Natural killer cell treated with Interleukin-12 subunit alpha and Interleukin-12 subunit beta and Interleukin-15 and Interleukin-18, amount 100 ng/mL, for 72 hours (primary cell): Measurements from ENCODE around the gene TBC1D25. TPM values are rescaled to one million over a fixed set of nuclear protein-coding genes. Genes with fewer than 3 reads are reported as not detected.

Source experiments
- ATAC-seq, 2 donors: fragments of 150-1000 bp; cut with Tn5 transposase in 1 of 2; sonication (Bioruptor Pico), chemical (Tn5 transposase) in 1 of 2; 2 replicates each; pipeline ENCODE4 v1.10.0; 2021
- DNase-seq: peaks from one replicate; pipeline ENCODE4 v3.0.0; 2022; ENCODE audit warnings: low spot score
- H3K27ac Mint-ChIP-seq, 2 donors: 1 replicate in 1 of 2; 2 replicates in 1 of 2; pipeline ENCODE4 v1.8.0; 2022; ENCODE audit warnings: mixed read lengths in 2 of 2, mild to moderate bottlenecking in 1 of 2, moderate library complexity in 1 of 2
- H3K27me3 Mint-ChIP-seq, 2 donors: 1 replicate in 1 of 2; 2 replicates in 1 of 2; pipeline ENCODE4 v1.8.0; 2022; ENCODE audit warnings: mixed read lengths in 2 of 2
- H3K36me3 Mint-ChIP-seq: one replicate; pipeline ENCODE4 v1.8.0; 2022; ENCODE audit warnings: mixed read lengths
- H3K4me1 Mint-ChIP-seq, 2 donors: 1 replicate in 1 of 2; 2 replicates in 1 of 2; pipeline ENCODE4 v1.8.0; 2022; ENCODE audit warnings: low read depth in 2 of 2, mixed read lengths in 2 of 2, mild to moderate bottlenecking in 1 of 2
- H3K4me3 Mint-ChIP-seq: one replicate; pipeline ENCODE4 v1.8.0; 2022; ENCODE audit warnings: mixed read lengths
- H3K9me3 Mint-ChIP-seq: 2 replicates; pipeline ENCODE4 v1.8.0; 2022; ENCODE audit warnings: mixed read lengths
- total RNA-seq, 2 donors: library from RNA; stranded (reverse); gene quantifications; one replicate each; pipeline ENCODE4 v1.2.3, GENCODE V29; 2022

The TBC1D25 gene
- total RNA-seq, 2 donors from 2014 or later: 31.8 to 37.0 TPM

DNA sequence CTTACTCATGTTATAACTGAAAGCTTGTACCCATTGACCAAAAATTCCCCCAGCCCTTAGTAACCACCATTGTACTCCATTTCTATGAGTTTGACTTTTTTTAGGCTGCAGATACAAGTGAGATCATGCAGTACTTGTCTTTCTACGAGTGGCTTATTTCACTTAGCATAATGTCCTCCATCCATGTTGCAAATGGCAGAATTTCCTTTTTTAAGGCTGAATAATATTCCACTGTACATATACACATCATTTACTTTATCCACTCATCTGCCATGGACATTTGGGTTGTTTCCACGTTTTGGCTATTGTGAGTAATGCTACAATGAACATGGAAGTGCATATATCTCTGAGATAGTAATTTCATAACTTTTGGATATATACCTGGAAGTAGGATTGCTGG is 45.2 kb downstream of the TBC1D25 start:
- Mint-ChIP-seq H3K27ac (no peak overlapping the region), H3K4me3 (no peak overlapping the region), H3K36me3 (peaks cover 3% of the 10 kb centered on the region), H3K27me3 (peaks cover 0 to 4% of the 10 kb centered on the region in 2 donors), H3K4me1 (peaks cover 0 to 3% of the 10 kb centered on the region in 2 donors), H3K9me3 (no peaks in the 10 kb centered on the region)
- ATAC-seq: no peak
- no peak for DNase-seq

DNA sequence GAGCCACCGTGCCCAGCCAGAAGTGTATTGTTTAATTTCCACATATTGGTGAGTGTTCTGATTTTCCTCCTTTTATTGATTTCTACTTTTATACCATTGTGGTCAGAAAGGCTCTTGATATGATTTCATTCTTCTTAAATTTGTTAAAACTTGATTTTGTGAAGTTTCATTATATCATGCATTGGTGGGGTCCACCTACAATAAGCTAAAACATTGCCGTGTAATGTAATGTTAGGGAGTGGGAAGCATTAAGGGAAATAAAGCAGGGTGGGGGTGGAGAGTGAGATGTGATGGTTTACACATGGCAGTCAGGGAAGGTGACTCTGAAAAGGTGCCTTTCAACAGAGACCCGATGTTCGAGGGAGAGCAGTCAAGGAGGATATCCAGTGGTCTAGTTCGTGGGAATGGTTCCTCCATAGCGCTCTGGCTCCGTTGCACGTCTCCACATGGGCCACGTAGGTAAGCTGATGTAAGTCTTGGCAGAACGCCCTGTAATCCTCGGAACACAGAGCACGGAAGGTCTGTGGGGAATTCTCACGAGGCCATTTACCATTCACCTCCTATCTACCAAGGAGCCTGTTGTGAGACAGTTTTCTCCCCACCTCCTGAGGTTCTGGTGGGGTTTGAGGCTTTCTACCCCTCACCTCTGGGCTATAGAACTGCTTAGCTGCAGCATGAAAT is 50.1 kb downstream of the TBC1D25 start:
- H3K36me3 Mint-ChIP-seq: no peaks in the 10 kb centered on the region
- DNase-seq (no peak), ATAC-seq (no peak)
- H3K27me3 Mint-ChIP-seq: peaks cover 0 to 6% of the 10 kb centered on the region in 2 donors
- no peak overlapping the region for H3K4me3 Mint-ChIP-seq
- H3K27ac Mint-ChIP-seq: no peak overlapping the region
- no peaks in the 10 kb centered on the region for H3K4me1 Mint-ChIP-seq
- no peaks in the 10 kb centered on the region for H3K9me3 Mint-ChIP-seq

DNA sequence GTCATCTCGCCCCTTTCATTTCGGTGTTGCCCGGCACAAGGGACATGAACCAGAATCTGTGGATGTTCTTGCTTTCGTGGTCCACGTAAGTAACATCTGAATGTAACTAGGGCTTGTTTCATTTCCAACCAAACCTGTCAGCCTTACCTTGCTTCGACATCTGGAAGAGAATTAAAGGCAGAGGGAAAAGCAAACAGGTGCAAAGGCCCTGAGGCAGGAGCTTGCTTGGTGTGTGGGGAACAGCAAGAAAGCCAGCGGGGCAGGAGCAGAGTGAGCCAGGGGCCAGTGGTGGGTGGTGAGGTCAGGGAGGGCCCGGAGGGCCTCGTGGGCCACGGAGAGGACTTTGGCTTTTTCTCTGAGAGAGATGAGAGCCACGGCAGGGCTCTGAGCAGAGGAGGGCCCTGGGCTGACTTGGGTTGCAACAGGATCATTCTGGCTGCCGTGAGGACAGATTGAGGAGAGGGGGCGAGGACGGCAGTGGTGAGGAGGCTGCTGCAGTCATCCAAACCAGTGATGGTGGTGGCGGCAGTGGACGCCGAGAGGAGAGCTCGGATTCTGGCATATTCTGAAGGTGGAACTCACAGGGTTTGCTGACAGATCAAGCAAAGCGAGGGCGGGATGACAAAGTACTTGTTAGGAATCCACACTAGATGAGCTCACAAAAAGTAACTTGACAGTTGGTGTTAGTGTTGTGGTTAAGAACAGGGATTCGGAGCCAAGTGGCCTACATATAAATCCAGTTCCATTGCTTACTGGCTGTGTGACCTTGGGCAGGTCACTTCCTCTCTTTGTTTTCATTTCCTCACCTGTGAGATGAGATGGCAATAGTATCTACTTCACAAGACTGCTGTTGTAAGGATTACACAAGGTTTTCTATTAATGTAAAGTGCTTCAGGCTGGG is 50.9 kb downstream of the TBC1D25 start:
- no peak for ATAC-seq
- H3K9me3 Mint-ChIP-seq: no peaks in the 10 kb centered on the region
- no peak overlapping the region for H3K4me3 Mint-ChIP-seq
- H3K27ac Mint-ChIP-seq: no peak overlapping the region
- peaks cover 0 to 6% of the 10 kb centered on the region in 2 donors for H3K27me3 Mint-ChIP-seq
- no peaks in the 10 kb centered on the region for H3K36me3 Mint-ChIP-seq
- no peaks in the 10 kb centered on the region for H3K4me1 Mint-ChIP-seq
- no peak for DNase-seq

DNA sequence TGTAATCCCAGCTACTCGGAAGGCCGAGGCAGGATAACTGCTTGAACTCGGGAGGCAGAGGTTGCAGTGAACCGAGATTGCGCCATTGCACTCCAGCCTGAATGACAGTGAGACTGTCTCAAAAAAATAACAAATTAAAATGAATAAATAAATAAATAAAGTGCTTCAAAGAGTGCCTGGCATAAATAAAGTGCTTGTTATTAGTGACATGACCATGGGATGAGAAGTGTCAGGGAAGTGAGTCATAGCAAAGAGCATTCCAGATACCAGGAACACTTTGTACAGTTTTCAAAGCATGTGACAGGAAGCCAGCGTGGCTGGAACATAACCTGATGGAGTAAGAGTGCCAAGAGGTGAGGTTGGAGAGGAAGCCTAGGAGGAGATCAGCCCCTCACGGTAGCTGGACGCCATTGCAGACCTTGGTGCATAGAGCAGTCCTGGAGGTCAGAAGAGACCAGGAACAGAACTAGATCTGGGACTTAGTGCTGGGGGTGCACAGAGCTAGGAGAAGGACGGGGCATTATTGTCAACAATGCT is 51.8 kb downstream of the TBC1D25 start:
- Mint-ChIP-seq H3K4me1 (no peaks in the 10 kb centered on the region), H3K36me3 (no peaks in the 10 kb centered on the region), H3K27ac (no peak overlapping the region), H3K4me3 (no peak overlapping the region), H3K27me3 (peaks cover 0 to 6% of the 10 kb centered on the region in 2 donors), H3K9me3 (no peaks in the 10 kb centered on the region)
- DNase-seq (no peak), ATAC-seq (no peak)

DNA sequence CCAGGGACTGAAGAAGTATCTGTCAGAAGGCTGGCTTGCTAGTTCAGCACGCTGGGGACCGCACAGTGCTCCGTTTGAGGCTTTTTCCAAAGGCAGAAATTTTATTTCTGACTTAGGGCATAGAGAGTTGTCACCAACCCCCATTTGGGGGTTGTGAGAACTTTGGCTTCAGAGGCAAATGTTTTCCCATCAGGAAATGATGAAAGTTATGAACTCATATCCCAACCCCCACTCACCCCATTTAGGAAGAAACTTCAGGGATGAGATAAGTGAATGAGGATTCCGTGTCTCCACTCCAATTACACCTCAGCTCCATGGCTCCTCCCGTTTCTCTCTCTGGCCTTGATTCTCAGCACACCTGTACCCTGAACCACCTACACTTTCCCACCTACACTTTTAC is 53.5 kb downstream of the TBC1D25 start:
- no peak overlapping the region for H3K4me3 Mint-ChIP-seq
- DNase-seq (no peak), ATAC-seq (no peak)
- H3K27ac Mint-ChIP-seq: no peak overlapping the region
- no peaks in the 10 kb centered on the region for H3K9me3 Mint-ChIP-seq
- no peaks in the 10 kb centered on the region for H3K36me3 Mint-ChIP-seq
- H3K4me1 Mint-ChIP-seq: peaks cover 7% of the 10 kb centered on the region in 2 donors
- H3K27me3 Mint-ChIP-seq: peaks cover 0 to 6% of the 10 kb centered on the region in 2 donors

DNA sequence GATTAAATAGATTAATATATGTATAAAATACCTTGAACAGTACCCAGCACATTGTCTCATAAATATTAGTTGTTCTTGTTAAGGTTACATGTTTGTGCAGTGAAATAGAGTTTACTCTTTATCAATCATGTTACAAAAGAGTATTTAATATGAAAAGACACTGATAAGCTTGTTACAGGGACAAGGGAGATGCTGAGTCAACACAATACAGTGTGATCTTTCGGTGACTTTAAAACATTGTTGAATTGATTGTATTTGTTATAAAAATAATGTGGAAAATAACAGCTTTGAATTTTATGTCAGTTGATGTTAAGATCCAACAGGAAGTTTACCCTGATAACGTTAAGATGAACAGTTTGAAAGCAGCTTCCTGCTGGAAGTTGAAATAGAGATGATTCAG is 56.4 kb downstream of the TBC1D25 start:
- no peaks in the 10 kb centered on the region for H3K36me3 Mint-ChIP-seq
- ATAC-seq (no peak), DNase-seq (no peak)
- H3K4me1 Mint-ChIP-seq: peaks cover 9 to 15% of the 10 kb centered on the region in 2 donors
- H3K27me3 Mint-ChIP-seq: peaks cover 0 to 2% of the 10 kb centered on the region in 2 donors
- no peaks in the 10 kb centered on the region for H3K9me3 Mint-ChIP-seq
- no peak overlapping the region for H3K27ac Mint-ChIP-seq
- H3K4me3 Mint-ChIP-seq: no peak overlapping the region

DNA sequence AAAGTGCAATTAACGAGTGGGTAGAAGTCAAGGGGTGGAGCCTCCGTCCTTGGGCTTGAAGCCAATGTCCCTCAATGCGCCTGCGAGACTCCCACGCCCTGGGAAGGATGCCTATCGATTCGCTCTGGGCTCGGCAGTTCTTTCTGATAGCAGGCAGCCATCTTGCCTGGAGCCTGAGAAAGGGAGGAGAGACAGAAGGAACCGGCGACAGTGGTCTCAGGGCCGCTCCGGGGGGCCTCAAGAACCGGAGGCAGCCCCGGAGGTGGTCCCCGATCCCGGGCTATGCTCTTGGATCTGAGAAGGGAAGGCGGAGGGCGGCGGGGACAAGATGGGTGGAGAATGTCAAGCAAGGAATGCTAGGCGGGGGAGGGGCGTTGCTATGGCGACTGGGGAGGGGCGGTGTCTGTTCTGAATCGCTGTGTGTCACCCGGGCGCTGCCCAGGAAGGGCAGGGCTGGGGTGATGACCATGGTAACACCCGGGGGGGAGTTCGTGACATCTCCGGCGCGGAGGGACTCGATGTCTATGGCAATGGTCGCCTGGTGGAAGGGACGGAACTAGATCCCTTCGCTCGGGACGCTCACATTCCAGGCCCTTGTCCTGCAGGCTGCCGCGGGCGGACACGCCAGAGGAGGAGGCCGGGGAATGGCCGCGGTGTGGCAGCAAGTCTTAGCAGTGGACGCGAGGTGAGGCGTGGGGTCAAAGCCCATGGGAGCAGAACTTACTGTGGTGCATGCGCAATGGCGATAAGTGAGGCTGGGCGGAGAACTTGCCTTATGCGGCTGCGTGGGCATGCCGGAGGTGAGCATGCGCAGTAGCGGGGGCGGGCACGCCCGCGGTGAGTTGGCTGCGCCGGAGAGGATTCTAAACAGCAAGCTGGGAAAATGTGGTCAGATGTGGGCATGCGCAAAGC is 58.1 kb downstream of the TBC1D25 start, which contains the start of gene WDR13:
Gene WDR13, plus strand, starts transcription at position 140 of the 912 bp plus-strand sequence. Its CDS starts 505 bp downstream, at position 645.
- H3K4me1 Mint-ChIP-seq: peaks cover 9 to 15% of the 10 kb centered on the region in 2 donors
- H3K36me3 Mint-ChIP-seq: peaks cover 3% of the 10 kb centered on the region
- peak; percentile 92 to 93 for ATAC-seq
- DNase-seq: peak; percentile 89
- H3K27me3 Mint-ChIP-seq: no peaks in the 10 kb centered on the region
- peak within 1 kb of the TSS; percentile 94 for H3K4me3 Mint-ChIP-seq
- peak within 1 kb of the TSS; percentile 91 to 96 for H3K27ac Mint-ChIP-seq
- no peaks in the 10 kb centered on the region for H3K9me3 Mint-ChIP-seq

DNA sequence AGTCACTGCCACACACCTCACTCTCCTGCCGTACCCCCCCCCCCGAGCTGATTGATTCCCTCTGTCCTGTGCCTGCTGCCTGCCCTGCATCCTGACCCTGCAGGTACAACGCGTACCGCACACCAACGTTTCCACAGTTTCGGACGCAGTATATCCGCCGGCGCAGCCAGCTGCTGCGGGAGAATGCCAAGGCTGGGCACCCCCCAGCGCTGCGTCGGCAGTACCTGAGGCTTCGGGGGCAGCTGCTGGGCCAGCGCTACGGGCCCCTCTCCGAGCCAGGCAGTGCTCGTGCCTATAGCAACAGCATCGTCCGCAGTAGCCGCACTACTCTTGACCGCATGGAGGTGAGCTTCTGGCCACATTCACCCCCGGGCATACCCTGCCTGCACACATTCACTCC is 59.1 kb downstream of the TBC1D25 start:
- DNase-seq (no peak), ATAC-seq (no peak)
- H3K27ac Mint-ChIP-seq: peak overlapping the region; percentile 91 to 96
- peaks cover 9 to 15% of the 10 kb centered on the region in 2 donors for H3K4me1 Mint-ChIP-seq
- peak overlapping the region; percentile 94 for H3K4me3 Mint-ChIP-seq
- no peaks in the 10 kb centered on the region for H3K9me3 Mint-ChIP-seq
- H3K36me3 Mint-ChIP-seq: peaks cover 7% of the 10 kb centered on the region
- no peaks in the 10 kb centered on the region for H3K27me3 Mint-ChIP-seq

DNA sequence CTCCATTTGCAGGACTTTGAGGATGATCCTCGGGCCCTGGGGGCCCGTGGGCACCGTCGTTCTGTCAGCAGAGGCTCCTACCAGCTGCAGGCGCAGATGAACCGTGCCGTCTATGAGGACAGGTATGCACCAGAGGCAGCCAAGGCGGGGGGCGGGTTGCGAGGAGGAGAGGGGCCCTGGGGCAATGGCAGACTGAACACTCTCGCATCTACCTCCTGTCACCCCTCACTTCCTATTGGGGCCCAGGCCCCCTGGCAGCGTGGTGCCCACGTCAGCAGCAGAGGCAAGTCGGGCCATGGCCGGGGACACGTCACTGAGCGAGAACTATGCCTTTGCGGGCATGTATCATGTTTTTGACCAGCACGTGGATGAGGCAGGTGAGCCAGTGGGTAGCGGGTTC is 59.8 kb downstream of the TBC1D25 start:
- DNase-seq: no peak
- H3K9me3 Mint-ChIP-seq: no peaks in the 10 kb centered on the region
- H3K27me3 Mint-ChIP-seq: no peaks in the 10 kb centered on the region
- no peak overlapping the region for H3K4me3 Mint-ChIP-seq
- H3K36me3 Mint-ChIP-seq: peaks cover 7% of the 10 kb centered on the region
- no peak overlapping the region for H3K27ac Mint-ChIP-seq
- no peak for ATAC-seq
- H3K4me1 Mint-ChIP-seq: peaks cover 9 to 15% of the 10 kb centered on the region in 2 donors

DNA sequence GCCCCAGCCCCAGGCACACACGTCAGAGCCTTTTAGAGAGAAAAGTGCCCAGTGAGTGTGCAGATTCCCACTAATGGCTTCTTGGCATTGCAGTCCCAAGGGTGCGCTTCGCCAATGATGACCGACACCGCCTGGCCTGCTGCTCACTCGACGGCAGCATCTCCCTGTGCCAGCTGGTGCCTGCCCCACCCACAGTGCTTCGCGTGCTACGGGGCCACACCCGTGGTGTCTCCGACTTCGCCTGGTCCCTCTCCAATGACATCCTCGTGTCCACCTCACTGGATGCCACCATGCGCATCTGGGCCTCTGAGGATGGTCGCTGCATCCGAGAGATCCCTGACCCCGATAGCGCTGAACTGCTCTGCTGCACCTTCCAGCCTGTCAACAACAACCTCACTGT is 60.7 kb downstream of the TBC1D25 start:
- ATAC-seq (no peak), DNase-seq (no peak)
- no peak overlapping the region for H3K27ac Mint-ChIP-seq
- H3K9me3 Mint-ChIP-seq: no peaks in the 10 kb centered on the region
- H3K36me3 Mint-ChIP-seq: peaks cover 7% of the 10 kb centered on the region
- H3K4me1 Mint-ChIP-seq: peaks cover 9 to 15% of the 10 kb centered on the region in 2 donors
- no peak overlapping the region for H3K4me3 Mint-ChIP-seq
- H3K27me3 Mint-ChIP-seq: no peaks in the 10 kb centered on the region

DNA sequence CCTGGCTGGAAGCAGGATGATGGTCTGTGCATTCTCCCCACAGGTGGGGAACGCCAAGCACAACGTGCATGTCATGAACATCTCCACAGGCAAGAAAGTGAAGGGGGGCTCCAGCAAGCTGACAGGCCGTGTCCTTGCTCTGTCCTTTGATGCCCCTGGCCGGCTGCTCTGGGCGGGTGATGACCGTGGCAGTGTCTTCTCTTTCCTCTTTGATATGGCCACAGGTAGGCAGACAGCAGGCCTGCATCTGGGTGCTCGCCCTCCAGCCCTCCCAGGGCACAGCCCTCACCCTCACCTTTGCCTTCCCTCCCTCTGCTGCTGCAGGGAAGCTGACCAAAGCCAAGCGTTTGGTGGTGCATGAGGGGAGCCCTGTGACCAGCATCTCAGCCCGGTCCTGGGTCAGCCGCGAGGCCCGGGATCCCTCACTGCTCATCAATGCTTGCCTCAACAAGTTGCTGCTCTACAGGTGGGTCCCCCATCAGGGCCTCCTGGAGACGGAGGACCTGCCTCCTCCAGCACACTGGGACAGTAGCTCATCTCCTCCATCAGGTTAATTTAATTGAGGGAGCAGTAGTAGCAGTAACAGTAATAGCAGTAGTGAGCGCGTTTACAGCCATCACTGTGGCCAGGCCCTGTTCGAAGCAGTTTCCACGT is 62.4 kb downstream of the TBC1D25 start:
- Mint-ChIP-seq H3K36me3 (peaks cover 7% of the 10 kb centered on the region), H3K9me3 (no peaks in the 10 kb centered on the region), H3K4me1 (peaks cover 9 to 15% of the 10 kb centered on the region in 2 donors), H3K4me3 (no peak overlapping the region), H3K27me3 (no peaks in the 10 kb centered on the region), H3K27ac (no peak overlapping the region)
- no peak for DNase-seq
- ATAC-seq: no peak

DNA sequence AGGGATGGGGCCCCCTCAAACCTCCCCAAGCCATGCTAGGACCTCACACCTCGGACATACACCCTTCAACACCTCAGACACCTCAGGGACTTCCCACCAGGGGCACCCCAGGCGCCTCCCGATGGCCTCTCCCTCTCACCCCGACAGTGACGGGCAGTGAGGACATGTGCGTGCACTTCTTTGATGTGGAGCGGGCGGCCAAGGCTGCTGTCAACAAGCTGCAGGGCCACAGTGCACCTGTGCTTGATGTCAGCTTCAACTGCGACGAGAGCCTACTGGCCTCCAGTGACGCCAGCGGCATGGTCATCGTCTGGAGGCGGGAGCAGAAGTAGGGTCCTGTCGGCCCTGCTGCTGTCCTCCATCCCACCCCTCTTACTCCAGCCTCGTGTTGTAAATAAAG is 65.2 kb downstream of the TBC1D25 start:
- H3K36me3 Mint-ChIP-seq: peaks cover 7% of the 10 kb centered on the region
- ATAC-seq (no peak), DNase-seq (no peak)
- no peak overlapping the region for H3K4me3 Mint-ChIP-seq
- no peaks in the 10 kb centered on the region for H3K9me3 Mint-ChIP-seq
- no peaks in the 10 kb centered on the region for H3K27me3 Mint-ChIP-seq
- no peak overlapping the region for H3K27ac Mint-ChIP-seq
- H3K4me1 Mint-ChIP-seq: no peaks in the 10 kb centered on the region

DNA sequence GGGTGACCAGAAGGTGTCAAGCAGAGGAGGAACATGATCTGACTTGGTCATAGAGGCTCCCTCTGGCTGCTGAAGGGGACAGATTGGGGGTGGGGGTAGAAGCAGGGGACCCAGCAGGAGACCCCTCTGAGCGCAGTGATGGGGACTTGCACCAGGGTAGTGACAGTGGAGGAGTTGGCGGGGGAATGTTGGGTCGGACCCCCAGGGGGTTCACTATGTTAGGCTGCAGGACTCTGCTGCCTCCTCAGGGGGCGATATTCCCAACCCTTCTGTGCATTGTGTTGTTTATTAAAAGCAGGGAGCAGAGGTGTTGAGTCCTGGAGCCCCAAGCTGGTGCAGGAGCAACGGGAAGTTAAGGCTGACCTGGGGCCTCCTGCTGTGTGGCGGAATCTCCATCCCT is 66.6 kb downstream of the TBC1D25 start:
- peaks cover 7% of the 10 kb centered on the region for H3K36me3 Mint-ChIP-seq
- DNase-seq (no peak), ATAC-seq (no peak)
- no peak overlapping the region for H3K27ac Mint-ChIP-seq
- no peaks in the 10 kb centered on the region for H3K9me3 Mint-ChIP-seq
- H3K4me1 Mint-ChIP-seq: no peaks in the 10 kb centered on the region
- no peaks in the 10 kb centered on the region for H3K27me3 Mint-ChIP-seq
- no peak overlapping the region for H3K4me3 Mint-ChIP-seq
